ENCODE data around the gene UTP25.

UTP25 gene

DNA sequence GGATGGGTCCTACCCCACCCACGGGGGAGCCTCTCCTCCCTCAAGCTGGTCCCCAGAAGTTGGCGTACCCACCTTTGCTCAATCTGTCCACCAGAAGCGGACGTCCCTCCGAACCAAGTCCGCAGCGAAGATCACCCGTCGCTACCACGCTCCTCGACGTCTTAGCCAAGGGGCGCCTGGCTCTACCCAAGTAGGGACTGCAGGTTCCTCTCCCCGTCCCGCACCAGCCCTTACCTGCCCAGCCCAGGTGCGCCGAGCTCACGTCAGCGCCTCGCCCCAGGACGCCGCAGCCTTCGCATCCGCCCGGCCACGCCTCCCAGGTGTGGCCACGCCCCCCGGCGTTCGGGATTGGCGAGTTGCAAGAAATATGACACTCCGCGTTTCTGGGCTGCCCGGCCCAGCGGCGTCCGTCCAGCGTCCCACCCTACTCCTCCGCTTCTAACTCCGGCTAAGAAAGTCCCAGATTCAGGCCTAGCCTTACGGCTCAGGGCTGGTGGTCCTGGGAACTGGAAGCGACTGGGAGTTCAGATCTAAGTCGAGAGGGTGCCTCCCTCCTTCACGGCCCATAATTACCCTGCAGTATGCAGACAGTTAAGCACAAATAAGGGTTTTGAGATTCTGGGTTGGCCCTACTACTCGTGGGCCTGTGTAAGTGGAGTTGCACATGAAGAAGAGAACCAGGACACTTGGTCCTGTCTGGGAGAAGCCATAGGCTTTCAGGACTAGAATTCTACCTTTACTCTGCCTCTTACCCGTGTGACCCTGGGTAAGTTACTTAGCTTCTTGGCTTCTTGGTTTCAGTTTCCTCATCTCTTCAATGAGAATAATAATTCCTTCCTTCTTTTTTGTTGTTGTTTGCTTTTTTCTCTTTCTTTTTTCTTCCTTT is 21.7 kb upstream of the UTP25 start, which contains the start of gene IRF6:
TSS of gene IRF6 (minus strand) at position 268 of the 886 bp plus-strand sequence. CDS start 4,729 bp downstream, outside the sequence.
- Histone ChIP-seq H3K4me3 (ENCODE audit: low read depth, low read length) (peak within 1 kb of the TSS; percentile 94), H3K9ac (ENCODE audit: low read depth, low read length) (peak within 1 kb of the TSS; percentile 71)

GRCh38 chr1:209807509-209807908 is 20.3 kb upstream of the UTP25 start:
- no peak overlapping the region for H3K27ac ChIP-seq (ENCODE audit: low read depth, low read length)

More for the DNA sequence above, 21.7 kb upstream of the UTP25 start, which contains the start of gene IRF6:
- Histone ChIP-seq H3K36me3 (ENCODE audit: control insufficient read depth, insufficient read depth, low read length) (no peaks in the 10 kb centered on the region), H3K4me1 (ENCODE audit: control insufficient read depth, insufficient read depth, low read length) (peaks cover 5% of the 10 kb centered on the region), H3K27me3 (ENCODE audit: control insufficient read depth, insufficient read depth, low read length) (no peaks in the 10 kb centered on the region), H3K27ac (ENCODE audit: low read depth, low read length) (peak within 1 kb of the TSS; percentile 67), H3K9me3 (ENCODE audit: control insufficient read depth, insufficient read depth, low read length) (no peaks in the 10 kb centered on the region)

GRCh38 chr1:209808059-209808581 is 19.7 kb upstream of the UTP25 start:
- H3K4me3 ChIP-seq (ENCODE audit: low read depth, low read length) = no peak overlapping the region
- no peaks in the 10 kb centered on the region for H3K9me3 ChIP-seq (ENCODE audit: control insufficient read depth, insufficient read depth, low read length)
- H3K4me1 ChIP-seq (ENCODE audit: control insufficient read depth, insufficient read depth, low read length) = peaks cover 5% of the 10 kb centered on the region
- no peaks in the 10 kb centered on the region for H3K27me3 ChIP-seq (ENCODE audit: control insufficient read depth, insufficient read depth, low read length)
- H3K9ac ChIP-seq (ENCODE audit: low read depth, low read length) = no peak overlapping the region
- H3K36me3 ChIP-seq (ENCODE audit: control insufficient read depth, insufficient read depth, low read length) = no peaks in the 10 kb centered on the region
- H3K27ac ChIP-seq (ENCODE audit: low read depth, low read length) = no peak overlapping the region

More at GRCh38 chr1:209807509-209807908, 20.3 kb upstream of the UTP25 start:
- no peak overlapping the region for H3K4me3 ChIP-seq (ENCODE audit: low read depth, low read length)
- H3K36me3 ChIP-seq (ENCODE audit: control insufficient read depth, insufficient read depth, low read length) = no peaks in the 10 kb centered on the region
- H3K27me3 ChIP-seq (ENCODE audit: control insufficient read depth, insufficient read depth, low read length) = no peaks in the 10 kb centered on the region
- H3K4me1 ChIP-seq (ENCODE audit: control insufficient read depth, insufficient read depth, low read length) = peaks cover 5% of the 10 kb centered on the region
- H3K9me3 ChIP-seq (ENCODE audit: control insufficient read depth, insufficient read depth, low read length) = no peaks in the 10 kb centered on the region
- H3K9ac ChIP-seq (ENCODE audit: low read depth, low read length) = no peak overlapping the region

- H3K36me3 ChIP-seq (ENCODE audit: control insufficient read depth, insufficient read depth, low read length) = no peaks in the 10 kb centered on the region
- no peaks in the 10 kb centered on the region for H3K9me3 ChIP-seq (ENCODE audit: control insufficient read depth, insufficient read depth, low read length)
- H3K4me3 ChIP-seq (ENCODE audit: low read depth, low read length) = no peak overlapping the region
- no peak overlapping the region for H3K27ac ChIP-seq (ENCODE audit: low read depth, low read length)
- H3K27me3 ChIP-seq (ENCODE audit: control insufficient read depth, insufficient read depth, low read length) = no peaks in the 10 kb centered on the region
- H3K9ac ChIP-seq (ENCODE audit: low read depth, low read length) = no peak overlapping the region
- H3K4me1 ChIP-seq (ENCODE audit: control insufficient read depth, insufficient read depth, low read length) = peaks cover 5% of the 10 kb centered on the region
These were observed 18.2 kb upstream of the UTP25 start for GRCh38 chr1:209809611-209810010.

GRCh38 chr1:209810783-209811182 is 17.0 kb upstream of the UTP25 start:
- no peak overlapping the region for H3K9ac ChIP-seq (ENCODE audit: low read depth, low read length)
- H3K27ac ChIP-seq (ENCODE audit: low read depth, low read length) = no peak overlapping the region
- no peaks in the 10 kb centered on the region for H3K9me3 ChIP-seq (ENCODE audit: control insufficient read depth, insufficient read depth, low read length)
- no peak overlapping the region for H3K4me3 ChIP-seq (ENCODE audit: low read depth, low read length)
- peaks cover 5% of the 10 kb centered on the region for H3K4me1 ChIP-seq (ENCODE audit: control insufficient read depth, insufficient read depth, low read length)
- H3K36me3 ChIP-seq (ENCODE audit: control insufficient read depth, insufficient read depth, low read length) = no peaks in the 10 kb centered on the region
- no peaks in the 10 kb centered on the region for H3K27me3 ChIP-seq (ENCODE audit: control insufficient read depth, insufficient read depth, low read length)

DNA sequence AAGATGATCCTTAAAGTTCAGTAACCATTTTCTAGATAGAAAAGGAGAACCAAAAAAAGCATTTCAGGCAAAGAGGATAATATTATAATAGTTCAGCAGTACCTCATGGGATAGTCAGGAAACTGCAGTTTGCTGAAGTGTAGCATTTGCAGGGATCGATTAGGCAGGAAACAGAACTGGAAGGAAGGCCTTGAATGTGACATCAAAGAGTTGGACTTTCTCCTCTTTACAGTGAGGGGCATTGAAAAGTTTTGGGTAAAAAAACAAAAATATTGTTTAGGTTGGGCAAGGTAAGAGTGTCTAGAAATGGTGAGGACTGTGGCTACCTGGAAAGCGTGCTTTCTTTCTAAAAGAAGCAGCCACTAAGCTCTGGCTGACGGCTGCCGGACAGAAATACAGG is 13.9 kb upstream of the UTP25 start:
- Histone ChIP-seq H3K9me3 (ENCODE audit: control insufficient read depth, insufficient read depth, low read length) (no peaks in the 10 kb centered on the region), H3K4me1 (ENCODE audit: control insufficient read depth, insufficient read depth, low read length) (no peaks in the 10 kb centered on the region), H3K27ac (ENCODE audit: low read depth, low read length) (no peak overlapping the region), H3K27me3 (ENCODE audit: control insufficient read depth, insufficient read depth, low read length) (no peaks in the 10 kb centered on the region), H3K9ac (ENCODE audit: low read depth, low read length) (no peak overlapping the region), H3K4me3 (ENCODE audit: low read depth, low read length) (no peak overlapping the region), H3K36me3 (ENCODE audit: control insufficient read depth, insufficient read depth, low read length) (no peaks in the 10 kb centered on the region)

DNA sequence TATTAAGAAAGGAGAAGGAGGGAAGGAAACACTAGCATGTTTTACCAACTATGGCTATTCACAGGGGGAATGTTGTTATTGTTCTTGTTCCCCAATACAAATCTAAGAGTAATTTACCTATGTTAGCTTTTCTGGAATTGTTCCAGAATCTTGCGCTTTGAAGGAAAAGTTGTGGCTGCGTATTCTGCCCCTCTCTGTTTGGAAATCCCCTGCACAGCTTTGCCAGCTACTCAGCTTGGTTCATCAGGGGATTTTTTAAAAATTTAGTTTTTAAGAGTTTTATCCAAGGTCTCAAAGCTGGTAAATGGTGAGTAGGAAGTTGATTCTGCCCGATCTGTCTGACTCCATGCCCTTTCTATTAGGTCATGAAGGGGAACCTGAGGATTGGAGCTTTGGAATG is 12.3 kb upstream of the UTP25 start:
- no peak overlapping the region for H3K27ac ChIP-seq (ENCODE audit: low read depth, low read length)
- no peak overlapping the region for H3K4me3 ChIP-seq (ENCODE audit: low read depth, low read length)
- H3K36me3 ChIP-seq (ENCODE audit: control insufficient read depth, insufficient read depth, low read length) = no peaks in the 10 kb centered on the region
- no peaks in the 10 kb centered on the region for H3K9me3 ChIP-seq (ENCODE audit: control insufficient read depth, insufficient read depth, low read length)
- no peaks in the 10 kb centered on the region for H3K4me1 ChIP-seq (ENCODE audit: control insufficient read depth, insufficient read depth, low read length)
- H3K27me3 ChIP-seq (ENCODE audit: control insufficient read depth, insufficient read depth, low read length) = no peaks in the 10 kb centered on the region
- no peak overlapping the region for H3K9ac ChIP-seq (ENCODE audit: low read depth, low read length)

- no peak overlapping the region for H3K4me3 ChIP-seq (ENCODE audit: low read depth, low read length)
- no peaks in the 10 kb centered on the region for H3K4me1 ChIP-seq (ENCODE audit: control insufficient read depth, insufficient read depth, low read length)
- H3K9me3 ChIP-seq (ENCODE audit: control insufficient read depth, insufficient read depth, low read length) = no peaks in the 10 kb centered on the region
- peak overlapping the region; percentile 26 for H3K27ac ChIP-seq (ENCODE audit: low read depth, low read length)
- no peak overlapping the region for H3K9ac ChIP-seq (ENCODE audit: low read depth, low read length)
- H3K27me3 ChIP-seq (ENCODE audit: control insufficient read depth, insufficient read depth, low read length) = no peaks in the 10 kb centered on the region
- no peaks in the 10 kb centered on the region for H3K36me3 ChIP-seq (ENCODE audit: control insufficient read depth, insufficient read depth, low read length)
These were observed 11.8 kb upstream of the UTP25 start for GRCh38 chr1:209815931-209816341.

GRCh38 chr1:209816923-209817322 is 10.8 kb upstream of the UTP25 start:
- Histone ChIP-seq H3K4me1 (ENCODE audit: control insufficient read depth, insufficient read depth, low read length) (no peaks in the 10 kb centered on the region), H3K27ac (ENCODE audit: low read depth, low read length) (no peak overlapping the region), H3K9me3 (ENCODE audit: control insufficient read depth, insufficient read depth, low read length) (no peaks in the 10 kb centered on the region), H3K4me3 (ENCODE audit: low read depth, low read length) (no peak overlapping the region), H3K9ac (ENCODE audit: low read depth, low read length) (no peak overlapping the region), H3K36me3 (ENCODE audit: control insufficient read depth, insufficient read depth, low read length) (no peaks in the 10 kb centered on the region), H3K27me3 (ENCODE audit: control insufficient read depth, insufficient read depth, low read length) (no peaks in the 10 kb centered on the region)

- no peaks in the 10 kb centered on the region; the same call in 1 of the 2 replicates for H3K27me3 ChIP-seq (ENCODE audit: control insufficient read depth, insufficient read depth, low read length)
- no peaks in the 10 kb centered on the region for H3K4me1 ChIP-seq (ENCODE audit: control insufficient read depth, insufficient read depth, low read length)
- no peak overlapping the region for H3K9ac ChIP-seq (ENCODE audit: low read depth, low read length)
- H3K4me3 ChIP-seq (ENCODE audit: low read depth, low read length) = no peak overlapping the region
- no peaks in the 10 kb centered on the region for H3K36me3 ChIP-seq (ENCODE audit: control insufficient read depth, insufficient read depth, low read length)
- H3K27ac ChIP-seq (ENCODE audit: low read depth, low read length) = no peak overlapping the region
- H3K9me3 ChIP-seq (ENCODE audit: control insufficient read depth, insufficient read depth, low read length) = no peaks in the 10 kb centered on the region
These were observed 10.1 kb upstream of the UTP25 start for GRCh38 chr1:209817691-209818090.

DNA sequence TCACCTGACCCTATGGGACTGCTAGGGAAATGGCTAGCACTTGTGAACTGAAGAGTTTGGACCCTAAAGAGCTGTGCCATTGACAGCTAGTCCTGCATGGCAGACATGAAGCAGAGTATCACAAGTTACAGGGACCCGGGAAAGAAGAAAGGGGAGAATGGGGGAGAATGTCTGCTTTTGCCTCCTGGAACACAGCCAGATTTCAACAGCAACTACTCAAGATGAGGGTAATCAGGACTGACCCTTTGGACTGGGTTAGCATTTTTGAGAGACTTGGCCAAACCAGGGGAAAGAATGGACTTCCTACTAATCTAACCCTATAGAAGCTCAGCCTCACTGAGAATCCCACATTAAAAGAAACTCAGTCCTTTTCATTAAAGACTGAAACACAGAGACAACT is 8.7 kb upstream of the UTP25 start:
- H3K9me3 ChIP-seq (ENCODE audit: control insufficient read depth, insufficient read depth, low read length) = no peaks in the 10 kb centered on the region
- no peak overlapping the region for H3K4me3 ChIP-seq (ENCODE audit: low read depth, low read length)
- H3K36me3 ChIP-seq (ENCODE audit: control insufficient read depth, insufficient read depth, low read length) = no peaks in the 10 kb centered on the region
- H3K27ac ChIP-seq (ENCODE audit: low read depth, low read length) = no peak overlapping the region
- H3K27me3 ChIP-seq (ENCODE audit: control insufficient read depth, insufficient read depth, low read length) = no peaks in the 10 kb centered on the region; the same call in 1 of the 2 replicates
- no peak overlapping the region for H3K9ac ChIP-seq (ENCODE audit: low read depth, low read length)
- H3K4me1 ChIP-seq (ENCODE audit: control insufficient read depth, insufficient read depth, low read length) = no peaks in the 10 kb centered on the region

All from HUES48 (cell line).